Mesothelial cell of epicardium (in vitro differentiated cells): ENCODE measurements around the gene HSP90AB1. TPM values are rescaled to one million over a fixed set of nuclear protein-coding genes. Genes with fewer than 3 reads are reported as not detected.
A peak's percentile ranks its signal among the peaks of the same experiment; 100 is the strongest.

Experiments used
- DNase-seq, 2 experiments: peaks; one replicate each; pipeline ENCODE4 v3.0.0; 2021; ENCODE audit warnings: low spot score in 2 of 2; ENCODE audit not compliant: unreplicated experiment in 2 of 2
- H3K27ac Mint-ChIP-seq: 2 replicates; pipeline ENCODE4 v1.8.0; 2021; ENCODE audit warnings: mixed read lengths
- H3K27me3 Mint-ChIP-seq: 2 replicates; pipeline ENCODE4 v1.8.0; 2021; ENCODE audit warnings: low read depth, mixed read lengths
- H3K36me3 Mint-ChIP-seq: 2 replicates; pipeline ENCODE4 v1.8.0; 2021; ENCODE audit warnings: mixed read lengths
- H3K4me1 Mint-ChIP-seq: 2 replicates; pipeline ENCODE4 v1.8.0; 2021; ENCODE audit warnings: mixed read lengths
- H3K4me3 Mint-ChIP-seq: 2 replicates; pipeline ENCODE4 v1.8.0; 2021; ENCODE audit warnings: mild to moderate bottlenecking, moderate library complexity, mixed read lengths
- H3K9me3 Mint-ChIP-seq: 2 replicates; pipeline ENCODE4 v1.8.0; 2021; ENCODE audit warnings: mixed read lengths
- CTCF ChIP-seq: fragments of 200-600 bp; sonication (generic); IDR thresholded peaks from one replicate; pipeline ENCODE4 v1.5.0; 2021; ENCODE audit warnings: antibody characterized with exemption; ENCODE audit not compliant: unreplicated experiment
- total RNA-seq: library from RNA; stranded (reverse); gene quantifications from 3 replicates; pipeline ENCODE4 v1.2.1, GENCODE V29; 2021

The HSP90AB1 gene
- total RNA-seq, 1 donor from 2014 or later: 992 TPM

GRCh38 chr6:44268095-44268628 is 21.3 kb downstream of the HSP90AB1 start:
- peaks cover 23% of the 10 kb centered on the region for H3K4me1 Mint-ChIP-seq
- no peaks in the 10 kb centered on the region for H3K36me3 Mint-ChIP-seq
- H3K9me3 Mint-ChIP-seq: no peaks in the 10 kb centered on the region
- TF ChIP-seq CTCF: peak; percentile 84
- peaks cover 55% of the 10 kb centered on the region for H3K27me3 Mint-ChIP-seq
- DNase-seq: peak in 1 of 2 experiments; percentile 80
- H3K27ac Mint-ChIP-seq: no peak overlapping the region
- H3K4me3 Mint-ChIP-seq: no peak overlapping the region

GRCh38 chr6:44269178-44269920 is 22.4 kb downstream of the HSP90AB1 start:
- Mint-ChIP-seq H3K36me3 (no peaks in the 10 kb centered on the region), H3K9me3 (no peaks in the 10 kb centered on the region), H3K4me1 (peaks cover 11% of the 10 kb centered on the region), H3K27ac (no peak overlapping the region), H3K4me3 (peak overlapping the region; percentile 70), H3K27me3 (peaks cover 64% of the 10 kb centered on the region)
- TF ChIP-seq CTCF: no peak
- DNase-seq: no peak

- DNase-seq: no peak
- no peak for TF ChIP-seq CTCF
- Mint-ChIP-seq H3K27ac (no peak within 1 kb of the TSS), H3K4me3 (peak within 1 kb of the TSS; percentile 70), H3K27me3 (peaks cover 66% of the 10 kb centered on the region), H3K36me3 (no peaks in the 10 kb centered on the region), H3K4me1 (peaks cover 5% of the 10 kb centered on the region), H3K9me3 (no peaks in the 10 kb centered on the region)
Measured at GRCh38 chr6:44269921-44270525, 23.1 kb downstream of the HSP90AB1 start, which contains the start of gene TMEM151B. Gene TMEM151B (plus strand): TSS chr6:44270450. CDS start chr6:44270743, 293 bp downstream.

- Mint-ChIP-seq H3K27me3 (peaks cover 66% of the 10 kb centered on the region), H3K4me3 (peak overlapping the region; percentile 66), H3K36me3 (no peaks in the 10 kb centered on the region), H3K27ac (no peak overlapping the region), H3K4me1 (peaks cover 3% of the 10 kb centered on the region), H3K9me3 (no peaks in the 10 kb centered on the region)
- peak in 1 of 2 experiments; percentile 55 for DNase-seq
- no peak for TF ChIP-seq CTCF
Measured at GRCh38 chr6:44270526-44271405, 23.9 kb downstream of the HSP90AB1 start.

GRCh38 chr6:44271406-44271723 is 24.5 kb downstream of the HSP90AB1 start:
- no peak overlapping the region for H3K27ac Mint-ChIP-seq
- no peak for DNase-seq

More at GRCh38 chr6:44271406-44271723, 24.5 kb downstream of the HSP90AB1 start:
- peak overlapping the region; percentile 66 for H3K4me3 Mint-ChIP-seq
- H3K9me3 Mint-ChIP-seq: no peaks in the 10 kb centered on the region
- no peaks in the 10 kb centered on the region for H3K36me3 Mint-ChIP-seq
- peaks cover 3% of the 10 kb centered on the region for H3K4me1 Mint-ChIP-seq
- no peak for TF ChIP-seq CTCF
- peaks cover 66% of the 10 kb centered on the region for H3K27me3 Mint-ChIP-seq
